H9 (cell line): ENCODE measurements around the gene LAMB1. TPM values are rescaled to one million over a fixed set of nuclear protein-coding genes. Genes with fewer than 3 reads are reported as not detected.

Experiments used
- DNase-seq: peaks from one replicate; pipeline ENCODE4 v3.0.0-alpha.2; 2017
- H2AFZ ChIP-seq: one replicate; pipeline ENCODE4 v1.6.1; 2013; ENCODE audit warnings: mild to moderate bottlenecking, low read length, control low read depth, moderate library complexity
- H2AK5ac ChIP-seq: 2 replicates; pipeline ENCODE4 v1.6.1; 2013; ENCODE audit warnings: low read length, control low read depth, mixed read lengths; ENCODE audit not compliant: insufficient read length
- H2BK120ac ChIP-seq: one replicate; pipeline ENCODE4 v1.6.1; 2013; ENCODE audit warnings: low read depth, mild to moderate bottlenecking, low read length, control low read depth, inconsistent platforms; ENCODE audit not compliant: poor library complexity, severe bottlenecking
- H2BK12ac ChIP-seq: 2 replicates; pipeline ENCODE4 v1.6.1; 2013; ENCODE audit warnings: low read length, control low read depth, mixed read lengths, low read depth; ENCODE audit not compliant: insufficient read length
- H2BK15ac ChIP-seq: 2 replicates; pipeline ENCODE4 v1.6.1; 2013; ENCODE audit warnings: low read depth, low read length, control low read depth
- H2BK20ac ChIP-seq: one replicate; pipeline ENCODE4 v1.6.1; 2013; ENCODE audit warnings: low read depth, mild to moderate bottlenecking, low read length, control low read depth, inconsistent platforms; ENCODE audit not compliant: poor library complexity, severe bottlenecking
- H2BK5ac ChIP-seq: 2 replicates; pipeline ENCODE4 v1.6.1; 2013; ENCODE audit warnings: low read length, control low read depth, mixed read lengths; ENCODE audit not compliant: insufficient read length
- H3K14ac ChIP-seq: 2 replicates; pipeline ENCODE4 v1.6.1; 2013; ENCODE audit warnings: low read length, control low read depth; ENCODE audit not compliant: insufficient read depth
- H3K18ac ChIP-seq: 2 replicates; pipeline ENCODE4 v1.6.1; 2013; ENCODE audit warnings: low read depth, mild to moderate bottlenecking, mixed read lengths, low read length, control low read depth; ENCODE audit not compliant: insufficient read length
- H3K23ac ChIP-seq: 2 replicates; pipeline ENCODE4 v1.6.1; 2013; ENCODE audit warnings: low read length, control low read depth, mixed read lengths, low read depth; ENCODE audit not compliant: insufficient read length
- H3K23me2 ChIP-seq: 2 replicates; pipeline ENCODE4 v1.6.1; 2013; ENCODE audit warnings: low read depth, mild to moderate bottlenecking, mixed read lengths, low read length, control low read depth; ENCODE audit not compliant: insufficient read length, poor library complexity, severe bottlenecking
- H3K27ac ChIP-seq: 2 replicates; pipeline ENCODE4 v1.5.1; 2013; ENCODE audit warnings: low read length, control low read depth, mixed read lengths, low read depth; ENCODE audit not compliant: insufficient read length
- H3K27me3 ChIP-seq: 2 replicates; pipeline ENCODE4 v1.6.1; 2013; ENCODE audit warnings: low read length, control low read depth, inconsistent platforms; ENCODE audit not compliant: insufficient read depth
- H3K4ac ChIP-seq: 2 replicates; pipeline ENCODE4 v1.6.1; 2013; ENCODE audit warnings: low read depth, mild to moderate bottlenecking, control low read depth, inconsistent platforms, low read length, moderate library complexity
- H3K4me1 ChIP-seq: 2 replicates; pipeline ENCODE4 v1.6.1; 2013; ENCODE audit warnings: low read length, control low read depth, inconsistent platforms; ENCODE audit not compliant: insufficient read depth
- H3K4me2 ChIP-seq: 2 replicates; pipeline ENCODE4 v1.6.1; 2013; ENCODE audit warnings: low read length, control low read depth, mixed read lengths; ENCODE audit not compliant: insufficient read length, insufficient read depth
- H3K56ac ChIP-seq: 2 replicates; pipeline ENCODE4 v1.6.1; 2013; ENCODE audit warnings: low read depth, mild to moderate bottlenecking, mixed read lengths, low read length, control low read depth; ENCODE audit not compliant: insufficient read length
- H3K79me1 ChIP-seq: 2 replicates; pipeline ENCODE4 v1.6.1; 2013; ENCODE audit warnings: low read depth, mild to moderate bottlenecking, moderate library complexity, low read length, control low read depth, inconsistent platforms; ENCODE audit not compliant: insufficient read depth, poor library complexity, severe bottlenecking
- H3K79me2 ChIP-seq: 2 replicates; pipeline ENCODE4 v1.6.1; 2013; ENCODE audit warnings: low read length, control low read depth, inconsistent platforms; ENCODE audit not compliant: insufficient read depth
- H3K9ac ChIP-seq: 2 replicates; pipeline ENCODE4 v1.6.1; 2013; ENCODE audit warnings: low read length, control low read depth, mixed read lengths; ENCODE audit not compliant: insufficient read length; ENCODE audit errors: extremely low read depth
- H3K9me3 ChIP-seq: one replicate; pipeline ENCODE4 v1.6.1; 2013; ENCODE audit warnings: low read depth, low read length, inconsistent platforms; ENCODE audit not compliant: control insufficient read depth
- H3T11ph ChIP-seq: one replicate; pipeline ENCODE4 v1.6.1; 2013; ENCODE audit warnings: mild to moderate bottlenecking, low read length, control low read depth, inconsistent platforms
- H4K20me1 ChIP-seq: one replicate; pipeline ENCODE4 v1.6.1; 2013; ENCODE audit not compliant: control insufficient read depth, insufficient read length, insufficient read depth
- H4K5ac ChIP-seq: 2 replicates; pipeline ENCODE4 v1.6.1; 2013; ENCODE audit warnings: low read depth, mild to moderate bottlenecking, mixed read lengths, low read length, control low read depth; ENCODE audit not compliant: insufficient read length
- H4K8ac ChIP-seq: replicated peaks from 2 replicates; pipeline ENCODE4 v1.6.1; 2013; ENCODE audit warnings: low read length, control low read depth, mixed read lengths, low read depth; ENCODE audit not compliant: insufficient read length
- H4K91ac ChIP-seq: 2 replicates; pipeline ENCODE4 v1.6.1; 2013; ENCODE audit warnings: low read depth, mild to moderate bottlenecking, moderate library complexity, mixed read lengths, low read length, control low read depth; ENCODE audit not compliant: insufficient read length
- H3K27ac Mint-ChIP-seq, 3 experiments: 2 replicates in 2 of 3; 3 replicates in 1 of 3; pipeline ENCODE4 v1.8.0; 2020 to 2021; ENCODE audit warnings: mixed read lengths in 3 of 3, mild to moderate bottlenecking in 1 of 3, moderate library complexity in 1 of 3
- H3K27me3 Mint-ChIP-seq: 2 replicates; pipeline ENCODE4 v1.8.0; 2021; ENCODE audit warnings: low read depth, mild to moderate bottlenecking, moderate library complexity, mixed read lengths
- H3K36me3 Mint-ChIP-seq, 3 experiments: 2 replicates in 2 of 3; 3 replicates in 1 of 3; pipeline ENCODE4 v1.8.0; 2020 to 2021; ENCODE audit warnings: low read depth in 3 of 3, mixed read lengths in 3 of 3; ENCODE audit not compliant: insufficient read depth in 1 of 3
- H3K4me1 Mint-ChIP-seq, 2 experiments: 2 replicates each; pipeline ENCODE4 v1.8.0; 2020; ENCODE audit warnings: mixed read lengths in 2 of 2
- H3K4me3 Mint-ChIP-seq, 2 experiments: 2 replicates in 1 of 2; 3 replicates in 1 of 2; pipeline ENCODE4 v1.8.0; 2020 to 2021; ENCODE audit warnings: mild to moderate bottlenecking in 2 of 2, mixed read lengths in 2 of 2, moderate library complexity in 1 of 2
- H3K9me3 Mint-ChIP-seq, 2 experiments: 2 replicates in 1 of 2; 3 replicates in 1 of 2; pipeline ENCODE4 v1.8.0; 2020; ENCODE audit warnings: mild to moderate bottlenecking in 2 of 2, mixed read lengths in 2 of 2, moderate library complexity in 1 of 2
- CTCF ChIP-seq: fragments of 200-600 bp; sonication (generic); conservative IDR thresholded peaks from 3 replicates; pipeline ENCODE4 v1.8.0; 2021; ENCODE audit warnings: antibody characterized with exemption, mild to moderate bottlenecking
- WGBS: extraction: QIAGEN DNeasy Blood & Tissue Kit; methylation state at CpG from one replicate; pipeline ENCODE4 v1.1.7; 2013; ENCODE audit warnings: missing lambda C conversion rate, low lambda C conversion rate, mixed read lengths; ENCODE audit not compliant: insufficient read length; ENCODE audit errors: extremely low coverage; 5-methylcytosine and 5-hydroxymethylcytosine counted together
- total RNA-seq: library from RNA; stranded (reverse); gene quantifications from 2 replicates; pipeline ENCODE4 v1.2.1, GENCODE V29; 2021

Gene LAMB1
- total RNA-seq, 1 experiment from 2014 or later, result 75.8 TPM

GRCh38 chr7:108010377-108010776, 7.4 kb upstream of the LAMB1 start:
- Mint-ChIP-seq H3K9me3 (no peaks in the 10 kb centered on the region), H3K27ac (no peak overlapping the region)

More at GRCh38 chr7:108010377-108010776, 7.4 kb upstream of the LAMB1 start:
- Histone ChIP-seq H3K27ac (no peak overlapping the region), H3K27me3 (peaks cover 13% of the 10 kb centered on the region; the same call in 1 of the 2 replicates), H2BK5ac (no peak overlapping the region), H2AFZ (no peak overlapping the region), H3K14ac (no peak overlapping the region), H3K23me2 (no peaks in the 10 kb centered on the region), H3K9ac (no peak overlapping the region), H2BK20ac (no peak overlapping the region), H4K20me1 (no peaks in the 10 kb centered on the region), H3K79me2 (no peaks in the 10 kb centered on the region), H4K5ac (no peak overlapping the region), H3K9me3 (no peaks in the 10 kb centered on the region), H4K8ac (no peak overlapping the region), H3K4me1 (no peaks in the 10 kb centered on the region), H2AK5ac (no peak overlapping the region), H2BK15ac (no peak overlapping the region), H4K91ac (no peak overlapping the region), H2BK12ac (no peak overlapping the region), H3K4ac (no peak overlapping the region), H3K79me1 (no peaks in the 10 kb centered on the region), H2BK120ac (no peak overlapping the region), H3K4me2 (no peak overlapping the region), H3K23ac (no peak overlapping the region), H3T11ph (no peak overlapping the region), H3K18ac (no peak overlapping the region), H3K56ac (no peak overlapping the region)
- whole genome bisulfite sequencing, result no CpG with 5 or more reads among the region's 1 CpG
- no peak for DNase-seq
- Mint-ChIP-seq H3K4me1 (no peaks in the 10 kb centered on the region), H3K4me3 (no peak overlapping the region), H3K36me3 (no peaks in the 10 kb centered on the region), H3K27me3 (peaks cover 37% of the 10 kb centered on the region)
- TF ChIP-seq CTCF, result no peak
